H1 (cell line): ENCODE data around the gene REM1. TPM values are rescaled to one million over a fixed set of nuclear protein-coding genes. Genes with fewer than 3 reads are reported as not detected.

ENCODE experiments used
- CTCF ChIA-PET: fragments of 300-600 bp; sonication (Branson Sonifier 250); formaldehyde crosslinking; loops from one replicate; lab custom pipeline; 2021; ENCODE audit not compliant: partially characterized antibody; lab: Charles Lee
- POLR2A ChIA-PET: fragments of 300-600 bp; sonication (Branson Sonifier 250); formaldehyde crosslinking; loops from one replicate; lab custom pipeline; 2021; ENCODE audit warnings: inconsistent platforms; ENCODE audit not compliant: partially characterized antibody; lab: Charles Lee
- DNase-seq, 2 experiments: peaks; one replicate each; pipeline versions ENCODE4 v3.0.0 to v3.0.0-alpha.2; 2010 to 2022; ENCODE audit warnings: low spot score in 2 of 2, low read depth in 1 of 2, mixed read lengths in 1 of 2
- FAIRE-seq: peaks from 2 replicates; lab custom pipeline; 2011; peaks lifted over from hg19 to GRCh38; lab: Jason Lieb, UNC
- H2AFZ ChIP-seq: 2 replicates; pipeline ENCODE4 v1.8.1; 2012; ENCODE audit warnings: low read length, inconsistent platforms
- H2AK5ac ChIP-seq: 2 replicates; pipeline ENCODE4 v1.6.1; 2013; ENCODE audit warnings: low read depth, low read length
- H2BK120ac ChIP-seq: replicated peaks from 2 replicates; pipeline ENCODE3; 2013; ENCODE audit warnings: low read depth, low read length, inconsistent platforms
- H2BK12ac ChIP-seq: 2 replicates; pipeline ENCODE4 v1.6.1; 2013; ENCODE audit warnings: low read depth, low read length
- H2BK15ac ChIP-seq: 2 replicates; pipeline ENCODE4 v1.6.1; 2013; ENCODE audit warnings: low read length
- H2BK20ac ChIP-seq: 2 replicates; pipeline ENCODE4 v1.6.1; 2013; ENCODE audit warnings: low read length
- H2BK5ac ChIP-seq: 2 replicates; pipeline ENCODE4 v1.6.1; 2013; ENCODE audit warnings: low read depth, low read length
- H3K14ac ChIP-seq: 2 replicates; pipeline ENCODE4 v1.6.1; 2013; ENCODE audit warnings: inconsistent platforms; ENCODE audit not compliant: insufficient read length
- H3K18ac ChIP-seq: 2 replicates; pipeline ENCODE4 v1.6.1; 2013; ENCODE audit warnings: low read length; ENCODE audit errors: extremely low read depth
- H3K23ac ChIP-seq: 2 replicates; pipeline ENCODE4 v1.6.1; 2013; ENCODE audit warnings: inconsistent platforms; ENCODE audit not compliant: insufficient read length
- H3K23me2 ChIP-seq: 2 replicates; pipeline ENCODE4 v1.6.1; 2013; ENCODE audit warnings: low read depth, low read length
- H3K27ac ChIP-seq: 2 replicates; pipeline ENCODE4 v1.6.1; 2011; ENCODE audit warnings: low read depth, low read length, inconsistent platforms
- H3K27me3 ChIP-seq, 4 experiments: replicated peaks in 1 of 4; 1 replicate in 1 of 4; 2 replicates in 3 of 4; pipeline versions ENCODE4 v1.6.1 to v1.8.1; 2011 to 2013; ENCODE audit warnings: low read length in 3 of 4, mild to moderate bottlenecking in 3 of 4, inconsistent platforms in 2 of 4, mixed read lengths in 2 of 4, moderate library complexity in 1 of 4; ENCODE audit not compliant: control insufficient read depth in 3 of 4, insufficient read depth in 3 of 4; ENCODE audit errors: extremely low read depth in 1 of 4
- H3K36me3 ChIP-seq, 4 experiments: 2 replicates each; pipeline versions ENCODE4 v1.6.1 to v1.8.1; 2011 to 2013; ENCODE audit warnings: mild to moderate bottlenecking in 4 of 4, low read length in 3 of 4, moderate library complexity in 2 of 4, control low read depth in 1 of 4, inconsistent platforms in 1 of 4; ENCODE audit not compliant: insufficient read depth in 4 of 4, control insufficient read depth in 2 of 4
- H3K4ac ChIP-seq: replicated peaks from 2 replicates; pipeline ENCODE3; 2013; ENCODE audit warnings: low read length, low read depth, mixed read lengths, inconsistent platforms; ENCODE audit not compliant: insufficient read length
- H3K4me1 ChIP-seq, 4 experiments: replicated peaks in 1 of 4; 1 replicate in 1 of 4; 2 replicates in 3 of 4; pipeline versions ENCODE4 v1.6.1 to v1.8.1; 2011 to 2013; ENCODE audit warnings: low read length in 3 of 4, inconsistent platforms in 2 of 4, mixed read lengths in 1 of 4; ENCODE audit not compliant: insufficient read depth in 4 of 4, control insufficient read depth in 3 of 4
- H3K4me2 ChIP-seq, 2 experiments: 2 replicates each; pipeline versions ENCODE4 v1.6.1 to v1.8.1; 2011 to 2013; ENCODE audit warnings: low read depth in 2 of 2, low read length in 2 of 2, control low read depth in 1 of 2, inconsistent platforms in 1 of 2, mild to moderate bottlenecking in 1 of 2; ENCODE audit not compliant: insufficient read depth in 1 of 2
- H3K4me3 ChIP-seq, 4 experiments: fragments of 200-600, 300-600 bp in 1 of 4; sonication (generic), shearing (Covaris generic), sonication (Bioruptor Twin) in 1 of 4; 2 replicates each; pipeline versions ENCODE4 v1.5.1 to v1.8.1; 2011 to 2016; ENCODE audit warnings: low read length in 4 of 4, low read depth in 3 of 4, control low read depth in 2 of 4, inconsistent platforms in 2 of 4, mild to moderate bottlenecking in 2 of 4, mixed read lengths in 1 of 4, moderate library complexity in 1 of 4; ENCODE audit not compliant: insufficient read depth in 2 of 4; ENCODE audit errors: extremely low read depth in 1 of 4
- H3K56ac ChIP-seq: replicated peaks from 2 replicates; pipeline ENCODE3; 2013; ENCODE audit warnings: low read depth, mild to moderate bottlenecking, mixed read lengths, low read length, inconsistent platforms; ENCODE audit not compliant: insufficient read length
- H3K79me1 ChIP-seq: 2 replicates; pipeline ENCODE4 v1.6.1; 2013; ENCODE audit warnings: low read depth, low read length, control low read depth
- H3K79me2 ChIP-seq, 2 experiments: 2 replicates each; pipeline versions ENCODE4 v1.6.1 to v1.8.1; 2012 to 2013; ENCODE audit warnings: low read length in 2 of 2, mild to moderate bottlenecking in 2 of 2, inconsistent platforms in 1 of 2; ENCODE audit not compliant: insufficient read depth in 2 of 2, control insufficient read depth in 1 of 2
- H3K9ac ChIP-seq, 4 experiments: replicated peaks in 1 of 4; 1 replicate in 1 of 4; 2 replicates in 3 of 4; pipeline versions ENCODE4 v1.6.1 to v1.8.1; 2011 to 2013; ENCODE audit warnings: low read depth in 3 of 4, low read length in 3 of 4, control low read depth in 2 of 4, mild to moderate bottlenecking in 2 of 4, moderate library complexity in 2 of 4, inconsistent platforms in 1 of 4; ENCODE audit errors: extremely low read depth in 1 of 4
- H3K9me3 ChIP-seq, 2 experiments: 2 replicates each; pipeline versions ENCODE4 v1.6.1 to v1.8.1; 2012 to 2013; ENCODE audit warnings: mild to moderate bottlenecking in 2 of 2, moderate library complexity in 2 of 2, control low read depth in 1 of 2, inconsistent platforms in 1 of 2, low read depth in 1 of 2, low read length in 1 of 2, mixed read lengths in 1 of 2; ENCODE audit not compliant: insufficient read depth in 2 of 2
- H4K20me1 ChIP-seq, 2 experiments: replicated peaks in 1 of 2; 2 replicates each; pipeline versions ENCODE3 to v1.8.1; 2011 to 2013; ENCODE audit warnings: inconsistent platforms in 2 of 2, low read length in 2 of 2, mild to moderate bottlenecking in 1 of 2; ENCODE audit not compliant: insufficient read depth in 2 of 2, control insufficient read depth in 1 of 2
- H4K5ac ChIP-seq: 2 replicates; pipeline ENCODE4 v1.6.1; 2013; ENCODE audit warnings: low read length, low read depth, mixed read lengths, inconsistent platforms; ENCODE audit not compliant: insufficient read length
- H4K8ac ChIP-seq: 2 replicates; pipeline ENCODE4 v1.8.0; 2013; ENCODE audit warnings: mild to moderate bottlenecking, moderate library complexity, low read length, inconsistent platforms; ENCODE audit not compliant: insufficient read depth; ENCODE audit errors: extremely low read depth
- H4K91ac ChIP-seq: replicated peaks from 2 replicates; pipeline ENCODE3; 2013; ENCODE audit warnings: low read length, mixed read lengths, inconsistent platforms; ENCODE audit not compliant: insufficient read length
- CHD1 ChIP-seq: IDR thresholded peaks from 2 replicates; pipeline ENCODE4 v1.6.1; 2012; ENCODE audit warnings: low read depth, low read length, improper control_type of control experiment
- CREB1 ChIP-seq: IDR thresholded peaks from 2 replicates; pipeline ENCODE4 v1.6.1; 2012; ENCODE audit warnings: inconsistent platforms
- CTCF ChIP-seq, 3 experiments: IDR thresholded peaks; 1 replicate in 2 of 3; 2 replicates in 1 of 3; pipeline versions ENCODE4 v1.5.1 to v1.6.1; 2011; ENCODE audit warnings: low read length in 3 of 3, mild to moderate bottlenecking in 3 of 3, inconsistent platforms in 2 of 3, low read depth in 1 of 3, moderate library complexity in 1 of 3; ENCODE audit not compliant: insufficient read depth in 1 of 3; ENCODE audit errors: control extremely low read depth in 1 of 3
- EP300 ChIP-seq, 2 experiments: IDR thresholded peaks; 1 replicate in 1 of 2; 2 replicates in 1 of 2; pipeline ENCODE4 v1.6.1; 2011 to 2012; ENCODE audit warnings: low read depth in 2 of 2, low read length in 2 of 2, mild to moderate bottlenecking in 2 of 2, borderline replicate concordance in 1 of 2, inconsistent platforms in 1 of 2, moderate library complexity in 1 of 2
- EZH2 ChIP-seq: fragments of 200-600 bp; sonication (generic); IDR thresholded peaks from 2 replicates; pipeline ENCODE4 v1.7.1; 2012; ENCODE audit warnings: low read depth, mild to moderate bottlenecking, moderate library complexity, low read length, inconsistent platforms; ENCODE audit not compliant: severe bottlenecking
- GTF2F1 ChIP-seq: IDR thresholded peaks from 2 replicates; pipeline ENCODE4 v1.6.1; 2012; ENCODE audit warnings: low read depth, low read length, improper control_type of control experiment, borderline replicate concordance
- MAX ChIP-seq: IDR thresholded peaks from 2 replicates; pipeline ENCODE4 v1.6.1; 2012; ENCODE audit warnings: inconsistent platforms
- SIN3A ChIP-seq, 2 experiments: IDR thresholded peaks in 1 of 2; conservative IDR thresholded peaks in 1 of 2; 2 replicates each; pipeline ENCODE4 v1.6.1; 2011 to 2012; ENCODE audit warnings: low read length in 2 of 2, improper control_type of control experiment in 1 of 2, low read depth in 1 of 2, mild to moderate bottlenecking in 1 of 2
- TCF12 ChIP-seq: IDR thresholded peaks from 2 replicates; pipeline ENCODE4 v1.6.1; 2011; ENCODE audit warnings: low read depth, mild to moderate bottlenecking, low read length
- WGBS, 2 experiments: shearing (Covaris generic) in 1 of 2; methylation state at CpG; one replicate each; pipeline versions ENCODE4 v1.1.6 to v1.1.7; 2013 to 2015; ENCODE audit warnings: low lambda C conversion rate in 2 of 2, mixed read lengths in 2 of 2, inconsistent platforms in 1 of 2, low coverage in 1 of 2, missing lambda C conversion rate in 1 of 2; ENCODE audit not compliant: insufficient replicate concordance in 2 of 2, insufficient coverage in 1 of 2, insufficient read length in 1 of 2; ENCODE audit errors: extremely low coverage in 1 of 2, missing lambda C conversion rate in 1 of 2; 5-methylcytosine and 5-hydroxymethylcytosine counted together
- polyA plus RNA-seq, 7 experiments: library from polyadenylated mRNA; depleted of rRNA in 3 of 7; stranded (reverse) in 5 of 7; unstranded in 2 of 7; fragments of >200 nt in 5 of 7; fragments of 200-250 nt in 2 of 7; gene quantifications; 1 replicate in 5 of 7; 2 replicates in 1 of 7; 4 replicates in 1 of 7; pipeline versions ENCODE4 v1.2.1 to v1.2.3, GENCODE V29; 2011 to 2013; ENCODE audit warnings: missing spikeins in 2 of 7, mixed read lengths in 2 of 7
- total RNA-seq: library from RNA; stranded (reverse); fragmentation: NEBNext Ultra II Directional; extraction: Animal tissue kit (Norgen Biotek cat#: 25700); gene quantifications from 2 replicates; pipeline ENCODE4 v1.2.1, GENCODE V29; 2021

REM1 gene
- total and polyA plus RNA-seq, 2 of the 8 experiments (the other 6 are each of a cell fraction or from before 2014, with no cell fraction given), result 0.05 TPM; not detected in 1

DNA sequence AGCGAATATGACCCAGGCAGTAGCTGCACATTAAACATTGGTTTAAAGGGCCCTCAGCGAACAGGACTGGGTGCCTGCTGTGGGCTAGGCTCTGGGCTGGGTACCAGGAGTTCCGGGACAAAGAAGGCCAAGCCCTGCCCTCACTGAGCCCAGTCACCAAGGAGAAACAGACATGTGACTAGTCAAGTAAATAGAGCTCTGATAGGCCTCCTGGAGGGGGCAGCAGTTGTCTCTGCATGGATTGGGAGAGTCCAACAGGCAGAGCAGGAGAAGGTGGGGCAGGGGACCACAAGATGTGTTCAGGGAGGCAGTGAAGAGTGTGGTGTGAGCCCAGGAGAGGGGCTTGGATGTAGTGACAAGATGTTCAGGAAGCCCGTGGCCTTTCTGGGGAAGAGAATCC is 42.3 kb downstream of the REM1 start:
- Histone ChIP-seq H3K27me3 (no peaks in the 10 kb centered on the region), H4K91ac (no peak overlapping the region), H3K56ac (no peak overlapping the region), H2BK15ac (no peak overlapping the region), H2AFZ (no peak overlapping the region), H3K23ac (no peak overlapping the region), H3K18ac (no peak overlapping the region), H3K23me2 (peaks cover 7% of the 10 kb centered on the region), H4K5ac (no peak overlapping the region), H3K79me2 (peaks cover 7 to 52% of the 10 kb centered on the region in 2 experiments), H2AK5ac (no peak overlapping the region), H3K9me3 (no peaks in the 10 kb centered on the region), H3K27ac (no peak overlapping the region), H3K4me1 (peaks cover 0 to 15% (median 7%) of the 10 kb centered on the region in 4 experiments; a peak in 4 of 7 replicates), H3K4me2 (0 out of 4 replicates have a peak overlapping the region, but pooled peaks of 1 of the 2 experiments have one; percentile 9), H3K14ac (no peak overlapping the region), H3K4me3 (no peak overlapping the region), H2BK20ac (no peak overlapping the region), H2BK12ac (no peak overlapping the region), H2BK120ac (no peak overlapping the region), H2BK5ac (no peak overlapping the region), H4K8ac (no peak overlapping the region), H4K20me1 (peaks cover 4 to 20% of the 10 kb centered on the region in 2 experiments), H3K36me3 (peaks cover 0 to 3% (median under 1%) of the 10 kb centered on the region in 4 experiments; a peak in 2 of 8 replicates), H3K9ac (no peak overlapping the region), H3K79me1 (peaks cover 10% of the 10 kb centered on the region), H3K4ac (no peak overlapping the region)
- DNase-seq (peak in 1 of 2 experiments; percentile 60), FAIRE-seq (peak; percentile 78)
- ChIA-PET CTCF (interaction anchor here (0.6 to 1.0 kb wide), 4 partner anchors 25 to 136 kb away, joined by 3 to 6 read pairs (median 3); no protein-coding TSS in a partner anchor), POLR2A (interaction anchor here (1.2 to 1.3 kb wide), 2 partner anchors 11 to 89 kb away, joined by 3 to 4 read pairs; no protein-coding TSS in a partner anchor)
- 84% methylated on average over 4 of the region's 4 CpGs; no CpG with 5 or more reads in 1 of the 2 experiments for WGBS, 2 experiments
- TF ChIP-seq CHD1 (peak; percentile 60; the same call in 1 of the 2 replicates), GTF2F1 (no peak), CREB1 (no peak), SIN3A (conservative IDR thresholded peaks at IDR 0.05 in 1 of 2, IDR thresholded peaks at IDR 0.05 in 1 of 2; ENCODE audit: low read depth in 1 of 2, low read length in 2 of 2) (0 out of 4 replicates have a peak, but pooled peaks of 1 of the 2 experiments have one; percentile 28), CTCF (IDR thresholded peaks at IDR 0.05; ENCODE audit: control extremely low read depth in 1 of 3, insufficient read depth in 1 of 3, low read depth in 1 of 3, low read length in 3 of 3) (peak in 2 of 3 experiments; percentile 51 to 54; a peak in 3 of 4 replicates), MAX (0 out of 2 replicates have a peak, but pooled peaks have one; percentile 26), TCF12 (no peak), EZH2 (no peak), EP300 (IDR thresholded peaks at IDR 0.05; ENCODE audit: borderline replicate concordance in 1 of 2, low read depth in 2 of 2, low read length in 2 of 2) (peak in 1 of 2 experiments; percentile 83; a peak in 2 of 3 replicates)
